Heart right ventricle (tissue), 16 donors: ENCODE data around the gene MYO10. TPM values are rescaled to one million over a fixed set of nuclear protein-coding genes. Genes with fewer than 3 reads are reported as not detected.

Experiments
- ATAC-seq, 8 donors: fragments of 200-7000 bp; cut with Tn5 transposase; one replicate each; pipeline ENCODE4 v1.9.1; 2020; ENCODE audit warnings: mild to moderate bottlenecking in 8 of 8, moderate library complexity in 8 of 8, moderate number of reproducible peaks in 1 of 8
- DNase-seq, 2 donors: peaks; one replicate each; pipeline ENCODE4 v3.0.0-alpha.2; 2020
- H3K27ac ChIP-seq, 10 donors: fragments of 200-600 bp; sonication (generic) in 2 of 10; one replicate each; pipeline versions ENCODE4 v1.5.0 to v1.8.0; 2020 to 2022; ENCODE audit warnings: mild to moderate bottlenecking in 3 of 10
- H3K27me3 ChIP-seq, 7 donors: fragments of 200-600 bp; one replicate each; pipeline ENCODE4 v1.8.0; 2021 to 2022; ENCODE audit warnings: mild to moderate bottlenecking in 2 of 7
- H3K36me3 ChIP-seq, 9 donors: fragments of 200-600 bp; sonication (generic) in 1 of 9; one replicate each; pipeline versions ENCODE4 v1.5.0 to v1.8.0; 2020 to 2022; ENCODE audit warnings: mild to moderate bottlenecking in 2 of 9
- H3K4me1 ChIP-seq, 9 donors: fragments of 200-600 bp; sonication (generic) in 1 of 9; one replicate each; pipeline versions ENCODE4 v1.5.0 to v1.8.0; 2020 to 2022; ENCODE audit warnings: mild to moderate bottlenecking in 4 of 9
- H3K4me3 ChIP-seq, 10 donors: fragments of 200-600 bp; sonication (generic) in 2 of 10; one replicate each; pipeline versions ENCODE4 v1.5.0 to v1.8.0; 2020 to 2022; ENCODE audit warnings: mild to moderate bottlenecking in 7 of 10, moderate library complexity in 2 of 10
- H3K9me3 ChIP-seq, 11 donors: fragments of 200-600 bp in 10 of 11; sonication (generic) in 2 of 11; one replicate each; pipeline versions ENCODE4 v1.5.0 to v1.8.0; 2013 to 2022; ENCODE audit warnings: mild to moderate bottlenecking in 2 of 11, control low read depth in 1 of 11, moderate library complexity in 1 of 11
- WGBS, 2 donors: extraction: QIAGEN DNeasy Blood & Tissue Kit; methylation state at CpG; one replicate each; pipeline ENCODE4 v1.1.7; 2013; ENCODE audit warnings: inconsistent platforms in 1 of 2; 5-methylcytosine and 5-hydroxymethylcytosine counted together
- intact Hi-C, 10 donors: fragments of 100-400 bp; cut with DNase I; formaldehyde crosslinking; loops; one replicate each; pipeline versions ENCODE4 v1.11.1 to v1.14.2; 2022
- polyA plus RNA-seq, 2 donors: library from polyadenylated mRNA; stranded (reverse); fragments of 200-250 nt; gene quantifications; one replicate each; pipeline ENCODE4 v1.2.3, GENCODE V29; 2013
- total RNA-seq, 10 donors: library from RNA; stranded (reverse); fragmentation: NEBNext Ultra II Directional in 3 of 10; extraction: Animal tissue kit (Norgen Biotek cat#: 25700) in 3 of 10; gene quantifications; one replicate each; pipeline versions ENCODE4 v1.2.1 to v1.2.4, GENCODE V29; 2021 to 2023
- TF ChIP-seq, protein P1 (sequence below), 9 donors: fragments of 200-600 bp; sonication (generic) in 2 of 9; IDR thresholded peaks; one replicate each; pipeline versions ENCODE4 v1.5.0 to v1.8.0; 2021 to 2022; ENCODE audit warnings: antibody characterized with exemption in 9 of 9, mild to moderate bottlenecking in 5 of 9, moderate library complexity in 1 of 9
- donor health status: Arrhythmogenic right ventricular cardiomyopathy.
- donor health status: ischemic (EF 13 %, LVEDD 7.1; RV severe dilation, severe dysfunction).
- donor health status: healthy with polysubstance abuse.
- donor health status: DM: no; HTN: yes; CAD: no.
- donor health status: DM: no; HTN: no; CAD: no.
- donor health status: ischemic (EF 25% LVEDD 6.9; RV normal size, moderate dysfunction).
- donor health status: ischemic (EF 25% LVEDD 5.7; RV mildly dilated, moderate dysfunction).
- donor health status: healthy.
- donor health status: DM: yes; HTN: yes; CAD: no.
- donor health status: Ischemic cardiomyopathy.
- donor health status: ischemic (EF 35%, LVEDD 5.7; RV mildly dilated, moderate dysfunction).
- donor health status: nonischemic (EF 11% LVEDD 7.7; RV severe dilation, severe dysfunction).
- donor health status: DM: yes; HTN: yes; CAD: no.
- donor health status: PGD.
- donor health status: ischemic (EF 29% LVEDD 5.4; RV normal size, mild dysfunction).
- donor health status: nonischemic (EF 23%, LVEDD 6.1; RV moderate dilation, normal function).

The MYO10 gene
- total and polyA plus RNA-seq, 12 donors, result 1.2 to 8.2 (median 4.6) TPM

DNA sequence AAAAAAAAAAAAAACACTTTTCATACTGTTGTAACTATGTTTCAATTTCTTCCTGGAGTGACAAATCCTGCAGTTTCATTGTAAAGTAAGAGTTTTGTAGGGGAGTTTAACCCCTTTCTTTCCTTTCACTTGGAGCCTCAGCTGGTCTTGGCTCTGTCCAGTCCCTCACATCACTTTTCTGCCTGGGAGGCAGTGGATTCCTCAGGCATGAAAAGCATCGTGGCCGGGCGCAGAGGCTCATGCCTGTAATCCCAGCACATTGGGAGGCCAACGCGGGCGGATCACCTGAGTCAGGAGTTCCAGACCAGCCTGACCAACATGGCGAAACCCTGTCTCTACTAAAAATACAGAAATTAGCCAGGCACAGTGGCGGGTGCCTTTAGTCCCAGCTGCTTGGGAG, 45.6 kb upstream of the MYO10 start:
- ATAC-seq, result no peak
- Histone ChIP-seq H3K9me3 (no peaks in the 10 kb centered on the region), H3K27ac (no peak overlapping the region), H3K4me3 (no peak overlapping the region), H3K36me3 (no peaks in the 10 kb centered on the region), H3K4me1 (peaks cover 0 to 3% (median 0%) of the 10 kb centered on the region in 9 donors), H3K27me3 (no peaks in the 10 kb centered on the region)
- TF ChIP-seq, protein P1, sequence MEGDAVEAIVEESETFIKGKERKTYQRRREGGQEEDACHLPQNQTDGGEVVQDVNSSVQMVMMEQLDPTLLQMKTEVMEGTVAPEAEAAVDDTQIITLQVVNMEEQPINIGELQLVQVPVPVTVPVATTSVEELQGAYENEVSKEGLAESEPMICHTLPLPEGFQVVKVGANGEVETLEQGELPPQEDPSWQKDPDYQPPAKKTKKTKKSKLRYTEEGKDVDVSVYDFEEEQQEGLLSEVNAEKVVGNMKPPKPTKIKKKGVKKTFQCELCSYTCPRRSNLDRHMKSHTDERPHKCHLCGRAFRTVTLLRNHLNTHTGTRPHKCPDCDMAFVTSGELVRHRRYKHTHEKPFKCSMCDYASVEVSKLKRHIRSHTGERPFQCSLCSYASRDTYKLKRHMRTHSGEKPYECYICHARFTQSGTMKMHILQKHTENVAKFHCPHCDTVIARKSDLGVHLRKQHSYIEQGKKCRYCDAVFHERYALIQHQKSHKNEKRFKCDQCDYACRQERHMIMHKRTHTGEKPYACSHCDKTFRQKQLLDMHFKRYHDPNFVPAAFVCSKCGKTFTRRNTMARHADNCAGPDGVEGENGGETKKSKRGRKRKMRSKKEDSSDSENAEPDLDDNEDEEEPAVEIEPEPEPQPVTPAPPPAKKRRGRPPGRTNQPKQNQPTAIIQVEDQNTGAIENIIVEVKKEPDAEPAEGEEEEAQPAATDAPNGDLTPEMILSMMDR (IDR thresholded peaks at IDR 0.05), result no peak
- DNase-seq, result no peak
- intact Hi-C loops, result no loop called here
- WGBS, 2 donors, result 83 to 87% methylated on average over 8 of the region's 8 CpGs

GRCh38 chr5:16980983-16981382, 44.9 kb upstream of the MYO10 start:
- DNase-seq (no peak), ATAC-seq (no peak)
- TF ChIP-seq, protein P1 (IDR thresholded peaks at IDR 0.05), result no peak
- H3K36me3 ChIP-seq, result no peaks in the 10 kb centered on the region
- 55 to 59% methylated on average over 3 of the region's 3 CpGs for WGBS, 2 donors
- H3K9me3 ChIP-seq, result no peaks in the 10 kb centered on the region
- H3K4me3 ChIP-seq, result no peak overlapping the region
- no peaks in the 10 kb centered on the region for H3K27me3 ChIP-seq
- intact Hi-C loops, result no loop called here
- no peak overlapping the region for H3K27ac ChIP-seq
- H3K4me1 ChIP-seq, result peaks cover 0 to 3% (median 0%) of the 10 kb centered on the region in 9 donors

DNA sequence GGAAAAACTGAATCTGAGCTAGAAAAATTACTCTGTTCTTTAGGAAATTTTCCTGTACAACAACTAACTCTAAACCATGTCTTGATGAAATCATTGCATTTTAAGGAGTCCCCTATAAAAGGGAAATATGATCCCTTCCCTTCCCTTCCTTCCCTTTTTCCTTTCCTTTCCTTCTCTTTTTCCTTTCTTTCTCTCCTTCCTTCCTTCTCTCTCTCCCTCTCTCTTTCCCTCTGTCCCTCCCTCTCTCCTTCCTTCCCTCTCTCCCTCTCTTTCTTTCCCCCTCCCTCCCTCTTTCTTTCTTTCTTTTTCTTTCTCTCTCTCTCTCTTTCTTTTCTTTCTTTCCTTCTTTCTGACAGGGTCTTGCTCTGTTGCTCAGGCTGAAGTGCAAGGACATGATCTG, 42.2 kb upstream of the MYO10 start:
- Histone ChIP-seq H3K27me3 (no peaks in the 10 kb centered on the region), H3K36me3 (no peaks in the 10 kb centered on the region), H3K4me1 (peaks cover 0 to 3% (median 0%) of the 10 kb centered on the region in 9 donors), H3K4me3 (no peak overlapping the region), H3K27ac (no peak overlapping the region), H3K9me3 (no peaks in the 10 kb centered on the region)
- TF ChIP-seq, protein P1 (IDR thresholded peaks at IDR 0.05), result no peak
- DNase-seq (no peak), ATAC-seq (no peak)
- intact Hi-C loops, result no loop called here

GRCh38 chr5:16976625-16977008, 40.5 kb upstream of the MYO10 start:
- no peaks in the 10 kb centered on the region for H3K9me3 ChIP-seq
- no peak for DNase-seq
- H3K4me3 ChIP-seq, result no peak overlapping the region
- no peaks in the 10 kb centered on the region for H3K4me1 ChIP-seq
- intact Hi-C loops, result no loop called here
- no peaks in the 10 kb centered on the region for H3K36me3 ChIP-seq
- no peak for ATAC-seq
- 81% methylated on average over 1 of the region's 1 CpG for WGBS, 2 donors
- TF ChIP-seq, protein P1 (IDR thresholded peaks at IDR 0.05), result no peak
- H3K27me3 ChIP-seq, result no peaks in the 10 kb centered on the region
- H3K27ac ChIP-seq, result no peak overlapping the region
